HepG2 (cell line): ENCODE results near the gene ELAVL3. TPM values are rescaled to one million over a fixed set of nuclear protein-coding genes. Genes with fewer than 3 reads are reported as not detected.

Experiments
- ARNT ChIP-seq: fragments of 450-650 bp; IDR thresholded peaks from 2 replicates; pipeline ENCODE4 v1.6.1; 2017
- ATRX ChIP-seq: sonication (generic); formaldehyde crosslinking; IDR thresholded peaks from 2 replicates; pipeline ENCODE4 v1.4.0; 2020; ENCODE audit warnings: missing genetic modification reagents, borderline replicate concordance
- DNMT3B ChIP-seq: conservative IDR thresholded peaks from 2 replicates; pipeline ENCODE4 v1.6.1; 2016; ENCODE audit warnings: missing biosample characterization, control low read depth
- GMEB1 ChIP-seq: sonication (generic); formaldehyde crosslinking; IDR thresholded peaks from 2 replicates; pipeline ENCODE4 v1.5.1; 2020; ENCODE audit warnings: missing genetic modification reagents, mild to moderate bottlenecking, borderline replicate concordance
- HOXA7 ChIP-seq: sonication (generic); formaldehyde crosslinking; IDR thresholded peaks from 2 replicates; pipeline ENCODE4 v1.8.1; 2022; ENCODE audit warnings: mild to moderate bottlenecking, missing genetic modification reagents, moderate library complexity
- MIER2 ChIP-seq: IDR thresholded peaks from 2 replicates; pipeline ENCODE4 v1.6.1; 2016; ENCODE audit warnings: missing biosample characterization, missing genetic modification reagents
- PRDM4 ChIP-seq: sonication (generic); formaldehyde crosslinking; IDR thresholded peaks from 2 replicates; pipeline ENCODE4 v1.9.0; 2021; ENCODE audit warnings: missing genetic modification reagents, borderline replicate concordance
- RXRB ChIP-seq: IDR thresholded peaks from 2 replicates; pipeline ENCODE4 v1.6.1; 2016; ENCODE audit warnings: borderline replicate concordance, missing genetic modification reagents, missing compliant biosample characterization
- SKIL ChIP-seq: sonication (generic); formaldehyde crosslinking; IDR thresholded peaks from 2 replicates; pipeline ENCODE4 v1.8.0; 2022; ENCODE audit warnings: missing genetic modification reagents, mild to moderate bottlenecking, moderate library complexity, borderline replicate concordance
- STAT5B ChIP-seq: sonication (generic); formaldehyde crosslinking; IDR thresholded peaks from 2 replicates; pipeline ENCODE4 v1.4.0; 2020; ENCODE audit warnings: missing genetic modification reagents
- ZFAT ChIP-seq: sonication (generic); formaldehyde crosslinking; conservative IDR thresholded peaks from 2 replicates; pipeline ENCODE4 v1.8.1; 2023; ENCODE audit warnings: missing genetic modification reagents, inconsistent platforms
- ZFP82 ChIP-seq: sonication (generic); formaldehyde crosslinking; IDR thresholded peaks from 2 replicates; pipeline ENCODE4 v1.5.1; 2020; ENCODE audit warnings: mild to moderate bottlenecking, missing genetic modification reagents, borderline replicate concordance
- ZHX2 ChIP-seq, 2 experiments: sonication (generic) in 1 of 2; formaldehyde crosslinking in 1 of 2; IDR thresholded peaks; 2 replicates each; pipeline versions ENCODE4 v1.6.1 to v1.9.0; 2014 to 2022; ENCODE audit warnings: antibody characterized with exemption in 1 of 2, borderline replicate concordance in 1 of 2, inconsistent platforms in 1 of 2, low read depth in 1 of 2, missing genetic modification reagents in 1 of 2
- ZNF263 ChIP-seq: sonication (generic); formaldehyde crosslinking; IDR thresholded peaks from 2 replicates; pipeline ENCODE4 v1.4.0; 2020; ENCODE audit warnings: missing genetic modification reagents
- ZNF3 ChIP-seq: IDR thresholded peaks from 2 replicates; pipeline ENCODE4 v1.7.0; 2017; ENCODE audit warnings: inconsistent platforms
- ZNF747 ChIP-seq: sonication (generic); formaldehyde crosslinking; IDR thresholded peaks from 2 replicates; pipeline ENCODE4 v1.8.1; 2023; ENCODE audit warnings: missing genetic modification reagents, mild to moderate bottlenecking, borderline replicate concordance
- ZNF768 ChIP-seq: sonication (generic); formaldehyde crosslinking; IDR thresholded peaks from 2 replicates; pipeline ENCODE4 v1.4.0; 2020; ENCODE audit warnings: missing genetic modification reagents
- polyA plus RNA-seq, 8 experiments: library from polyadenylated mRNA; depleted of rRNA in 3 of 8; stranded (reverse) in 7 of 8; unstranded in 1 of 8; fragments of >200 nt; fragmentation: Illumina TruSeq in 4 of 8; extraction: Trizol in 4 of 8; gene quantifications; 2 replicates each; pipeline versions ENCODE4 v1.2.1 to v1.2.3, GENCODE V29; 2011 to 2016; ENCODE audit warnings: low read depth in 4 of 8, missing spikeins in 1 of 8, mixed read lengths in 1 of 8; ENCODE audit not compliant: insufficient read depth in 1 of 8
- total RNA-seq, 5 experiments: library from RNA; depleted of rRNA; stranded (reverse); fragments of >200 nt; fragmentation: Illumina TruSeq; extraction: Trizol; gene quantifications; 2 replicates each; pipeline ENCODE4 v1.2.3, GENCODE V29; 2016; ENCODE audit warnings: low read depth in 1 of 5

ELAVL3 gene
- total and polyA plus RNA-seq, 2 of the 13 experiments (the other 11 are each of a cell fraction or from before 2014, with no cell fraction given) = 0.03 TPM; not detected in 1

- TF ChIP-seq ZHX2 (IDR thresholded peaks at IDR 0.05; ENCODE audit: low read depth) = peak; percentile 99
- no peak for TF ChIP-seq ZHX2 (CRISPR knock-in tag; IDR thresholded peaks at IDR 0.05; ENCODE audit: borderline replicate concordance)
- peak; percentile 98 for TF ChIP-seq GMEB1 (CRISPR knock-in tag)
- no peak for TF ChIP-seq ZNF768 (CRISPR knock-in tag)
- TF ChIP-seq SKIL (CRISPR knock-in tag) = no peak; the same call in 1 of the 2 replicates
- TF ChIP-seq ZNF3 (CRISPR knock-in tag) = no peak
- TF ChIP-seq STAT5B (CRISPR knock-in tag) = no peak
- TF ChIP-seq PRDM4 (CRISPR knock-in tag) = no peak
- no peak; the same call in 1 of the 2 replicates for TF ChIP-seq ZNF747 (CRISPR knock-in tag)
- TF ChIP-seq DNMT3B (CRISPR knock-in tag) = no peak
- no peak for TF ChIP-seq HOXA7 (CRISPR knock-in tag)
- TF ChIP-seq ZNF263 = no peak
- no peak for TF ChIP-seq ZFAT
- TF ChIP-seq MIER2 (CRISPR knock-in tag) = 0 out of 2 replicates have a peak, but pooled peaks have one; percentile 24
- peak; percentile 12 for TF ChIP-seq RXRB
- no peak for TF ChIP-seq ZFP82 (CRISPR knock-in tag)
- no peak for TF ChIP-seq ARNT
- no peak for TF ChIP-seq ATRX (CRISPR knock-in tag)
These were observed 45.6 kb downstream of the ELAVL3 start, which contains the start of the genes ODAD3 and PRKCSH (continued) for GRCh38 chr19:11435057-11435832.
